ENCODE results near the gene SRP14.

GRCh38 chr15:40028853-40029252 is 10.1 kb downstream of the SRP14 start:
- no peak for TF ChIP-seq CTCF (IDR thresholded peaks at IDR 0.05)
- no peak for TF ChIP-seq POLR2A (IDR thresholded peaks at IDR 0.05)
